ENCODE results near the gene TAX1BP3.

The TAX1BP3 gene

GRCh38 chr17:3615160-3615870, 53.1 kb downstream of the TAX1BP3 start:
- no peak overlapping the region for H4K8ac ChIP-seq (ENCODE audit: low read length)
- H3K4me2 ChIP-seq (ENCODE audit: low read length, poor library complexity, severe bottlenecking), result no peak overlapping the region
- H3K4me3 ChIP-seq (ENCODE audit: insufficient read depth in 1 of 2, low read depth in 1 of 2, low read length in 2 of 2), result no peak overlapping the region
- no peak overlapping the region for H3K27ac ChIP-seq (ENCODE audit: low read length, poor library complexity, severe bottlenecking)
- H4K91ac ChIP-seq (ENCODE audit: low read length), result no peak overlapping the region
- peaks cover 1% of the 10 kb centered on the region for H3K79me1 ChIP-seq (replicated peaks; ENCODE audit: low read length, poor library complexity, severe bottlenecking)
- no peak overlapping the region for H2BK15ac ChIP-seq (ENCODE audit: low read depth, poor library complexity, severe bottlenecking)
- H2BK120ac ChIP-seq (ENCODE audit: low read depth, low read length), result no peak overlapping the region
- H3K14ac ChIP-seq (ENCODE audit: low read length in 2 of 2), result no peak overlapping the region
- 96% methylated on average over 18 of the region's 18 CpGs for WGBS
- H3K4ac ChIP-seq (ENCODE audit: low read depth in 1 of 2, low read length in 2 of 2), result no peak overlapping the region
- DNase-seq, result no peak
- H3K18ac ChIP-seq (ENCODE audit: low read depth in 1 of 2, low read length in 2 of 2), result no peak overlapping the region
- no peaks in the 10 kb centered on the region for H3K9me3 ChIP-seq (ENCODE audit: control insufficient read depth, low read length)
- H2AK5ac ChIP-seq (ENCODE audit: low read length, severe bottlenecking), result no peak overlapping the region
- peaks cover 40 to 75% of the 10 kb centered on the region in 2 experiments for H3K36me3 ChIP-seq (ENCODE audit: control insufficient read depth in 1 of 2, insufficient read depth in 2 of 2, low read depth in 1 of 2, low read length in 2 of 2)
- H3K23ac ChIP-seq (ENCODE audit: low read length in 2 of 2), result no peak overlapping the region
- no peak overlapping the region for H3K9ac ChIP-seq (ENCODE audit: low read length)
- H2BK12ac ChIP-seq (ENCODE audit: low read length in 2 of 2), result no peak overlapping the region
- H2BK5ac ChIP-seq (ENCODE audit: low read depth, low read length, poor library complexity, severe bottlenecking), result no peak overlapping the region
- no peaks in the 10 kb centered on the region for H3K27me3 ChIP-seq (ENCODE audit: control insufficient read depth in 1 of 2, insufficient read depth in 1 of 2, low read length in 2 of 2)
- H2AFZ ChIP-seq (ENCODE audit: low read depth, low read length), result no peak overlapping the region
- peaks cover 2% of the 10 kb centered on the region for H3K4me1 ChIP-seq (ENCODE audit: control insufficient read depth, insufficient read depth, low read depth, low read length)

GRCh38 chr17:3613124-3613523, 55.3 kb downstream of the TAX1BP3 start:
- no peak overlapping the region for H3K4me3 ChIP-seq (ENCODE audit: insufficient read depth in 1 of 2, low read depth in 1 of 2, low read length in 2 of 2)
- 99% methylated on average over 6 of the region's 6 CpGs for WGBS
- H3K9ac ChIP-seq (ENCODE audit: low read length), result no peak overlapping the region
- H3K36me3 ChIP-seq (ENCODE audit: control insufficient read depth in 1 of 2, insufficient read depth in 2 of 2, low read depth in 1 of 2, low read length in 2 of 2), result peaks cover 52 to 80% of the 10 kb centered on the region in 2 experiments
- no peak overlapping the region for H2AFZ ChIP-seq (ENCODE audit: low read depth, low read length)
- no peak overlapping the region for H3K18ac ChIP-seq (ENCODE audit: low read depth in 1 of 2, low read length in 2 of 2)
- H3K14ac ChIP-seq (ENCODE audit: low read length in 2 of 2), result no peak overlapping the region
- no peak for DNase-seq
- no peak overlapping the region for H2BK12ac ChIP-seq (ENCODE audit: low read length in 2 of 2)
- H2BK5ac ChIP-seq (ENCODE audit: low read depth, low read length, poor library complexity, severe bottlenecking), result no peak overlapping the region
- H3K4me2 ChIP-seq (ENCODE audit: low read length, poor library complexity, severe bottlenecking), result no peak overlapping the region
- H4K8ac ChIP-seq (ENCODE audit: low read length), result no peak overlapping the region
- peaks cover 2% of the 10 kb centered on the region for H3K4me1 ChIP-seq (ENCODE audit: control insufficient read depth, insufficient read depth, low read depth, low read length)
- peaks cover 4% of the 10 kb centered on the region for H3K79me1 ChIP-seq (replicated peaks; ENCODE audit: low read length, poor library complexity, severe bottlenecking)
- no peak overlapping the region for H3K27ac ChIP-seq (ENCODE audit: low read length, poor library complexity, severe bottlenecking)
- H3K27me3 ChIP-seq (ENCODE audit: control insufficient read depth in 1 of 2, insufficient read depth in 1 of 2, low read length in 2 of 2), result no peaks in the 10 kb centered on the region
- H3K23ac ChIP-seq (ENCODE audit: low read length in 2 of 2), result no peak overlapping the region
- no peak overlapping the region for H2AK5ac ChIP-seq (ENCODE audit: low read length, severe bottlenecking)
- H2BK120ac ChIP-seq (ENCODE audit: low read depth, low read length), result no peak overlapping the region
- no peaks in the 10 kb centered on the region for H3K9me3 ChIP-seq (ENCODE audit: control insufficient read depth, low read length)
- H3K4ac ChIP-seq (ENCODE audit: low read depth in 1 of 2, low read length in 2 of 2), result no peak overlapping the region
- no peak overlapping the region for H4K91ac ChIP-seq (ENCODE audit: low read length)
- no peak overlapping the region for H2BK15ac ChIP-seq (ENCODE audit: low read depth, poor library complexity, severe bottlenecking)

Data from mesenchymal stem cell (in vitro differentiated cells and primary cell).